Kasumi-1 (cell line): ENCODE results near the gene TRAF3IP3.

Experiments
- DNase-seq, 2 experiments: peaks; one replicate each; lab custom pipeline; 2025; lab: John Stamatoyannopoulos, UW

TRAF3IP3 gene, protein sequence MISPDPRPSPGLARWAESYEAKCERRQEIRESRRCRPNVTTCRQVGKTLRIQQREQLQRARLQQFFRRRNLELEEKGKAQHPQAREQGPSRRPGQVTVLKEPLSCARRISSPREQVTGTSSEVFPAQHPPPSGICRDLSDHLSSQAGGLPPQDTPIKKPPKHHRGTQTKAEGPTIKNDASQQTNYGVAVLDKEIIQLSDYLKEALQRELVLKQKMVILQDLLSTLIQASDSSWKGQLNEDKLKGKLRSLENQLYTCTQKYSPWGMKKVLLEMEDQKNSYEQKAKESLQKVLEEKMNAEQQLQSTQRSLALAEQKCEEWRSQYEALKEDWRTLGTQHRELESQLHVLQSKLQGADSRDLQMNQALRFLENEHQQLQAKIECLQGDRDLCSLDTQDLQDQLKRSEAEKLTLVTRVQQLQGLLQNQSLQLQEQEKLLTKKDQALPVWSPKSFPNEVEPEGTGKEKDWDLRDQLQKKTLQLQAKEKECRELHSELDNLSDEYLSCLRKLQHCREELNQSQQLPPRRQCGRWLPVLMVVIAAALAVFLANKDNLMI

DNA sequence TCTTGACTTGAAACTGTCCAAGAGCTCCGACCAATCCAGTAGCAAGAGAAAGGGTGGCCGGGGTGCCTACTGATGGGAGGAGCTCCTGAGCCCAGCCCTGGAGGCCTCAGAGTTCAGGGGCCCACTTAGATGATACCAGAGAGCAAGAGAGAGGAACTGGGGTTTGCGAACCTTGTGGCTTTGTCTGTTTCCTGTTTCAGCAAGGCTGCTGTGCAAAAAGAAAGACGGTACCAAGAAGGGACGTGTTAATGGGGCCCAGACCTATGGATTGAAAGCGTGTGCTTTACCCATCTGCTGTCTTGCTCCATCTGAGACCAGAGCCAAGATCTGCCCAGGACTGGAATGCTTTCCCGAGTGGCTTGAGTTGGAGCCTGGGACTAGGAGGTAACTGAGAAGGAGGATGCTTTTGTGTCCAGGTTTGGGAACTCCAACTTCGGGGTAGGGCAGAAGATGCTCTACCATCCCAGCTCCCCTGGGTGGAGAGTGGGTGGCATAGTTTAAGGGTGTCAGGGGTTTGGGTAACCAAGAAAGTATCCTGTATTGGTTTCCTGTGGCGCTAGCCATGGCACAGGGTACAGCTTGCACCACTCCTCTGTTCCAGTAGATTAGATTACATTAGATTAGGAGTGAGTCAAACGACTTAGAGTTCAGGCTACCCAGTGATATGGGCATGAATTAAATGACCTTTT, at the start of gene TRAF3IP3:
Gene TRAF3IP3 (plus strand): TSS at position 128 of the 689 bp plus-strand sequence. CDS start 3,987 bp downstream, outside the sequence.
- DNase-seq, result peak; percentile 99

DNA sequence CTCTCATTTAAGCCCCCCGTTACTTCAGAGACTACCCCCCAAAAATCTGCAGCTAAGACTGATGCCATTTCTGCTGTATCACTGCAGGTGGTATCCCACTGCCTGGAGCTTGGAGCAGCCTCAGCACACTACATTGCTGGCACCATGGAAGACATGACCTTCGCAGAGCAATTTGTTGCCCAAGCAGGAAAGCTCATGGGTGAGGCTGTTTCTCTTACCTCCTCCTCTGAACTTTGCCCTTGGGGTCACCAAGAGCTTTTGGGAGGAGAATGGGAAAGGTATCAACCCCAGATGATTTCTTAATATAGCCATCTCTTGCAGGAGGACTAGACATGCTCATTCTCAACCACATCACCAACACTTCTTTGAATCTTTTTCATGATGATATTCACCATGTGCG, 49.2 kb upstream of the TRAF3IP3 start:
- no peak for DNase-seq

DNA sequence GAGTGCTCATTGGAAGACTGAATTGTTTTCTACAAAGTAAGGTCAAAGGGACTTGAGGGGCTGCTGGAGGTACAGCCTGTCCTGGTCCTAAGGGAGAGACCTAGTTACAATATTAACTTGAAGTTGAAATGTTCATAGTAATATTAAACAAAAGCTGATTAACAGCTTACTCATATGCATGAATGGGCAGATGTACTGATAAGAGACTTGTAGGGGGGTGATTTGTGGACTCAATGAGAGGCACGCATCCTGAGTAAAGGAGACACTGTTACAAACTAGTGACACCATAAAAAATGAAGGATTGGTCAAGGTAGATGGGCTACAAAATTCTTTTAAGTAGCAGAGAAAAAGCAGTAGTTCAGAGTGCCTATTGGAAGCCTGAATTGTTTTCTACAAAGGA, 48.5 kb upstream of the TRAF3IP3 start:
- DNase-seq, result no peak

DNA sequence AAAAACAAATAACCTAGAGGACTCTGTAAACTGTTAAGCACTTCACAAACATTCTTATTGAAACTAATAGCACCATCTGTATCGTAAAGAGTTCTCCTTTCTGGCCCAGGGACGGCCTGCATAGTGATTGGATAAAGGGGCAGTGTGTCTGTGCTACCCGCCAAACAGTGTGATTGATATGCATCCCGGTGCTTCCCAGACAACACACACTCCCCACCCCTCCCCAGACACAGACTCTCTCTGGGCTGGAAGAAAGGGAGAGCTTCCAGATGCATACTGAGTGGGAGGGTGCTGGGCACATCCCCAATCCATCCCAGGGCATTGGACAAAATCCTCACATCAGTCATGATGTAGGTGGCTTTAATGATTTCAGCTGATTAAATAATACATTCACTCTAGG, 47.6 kb upstream of the TRAF3IP3 start:
- no peak for DNase-seq

DNA sequence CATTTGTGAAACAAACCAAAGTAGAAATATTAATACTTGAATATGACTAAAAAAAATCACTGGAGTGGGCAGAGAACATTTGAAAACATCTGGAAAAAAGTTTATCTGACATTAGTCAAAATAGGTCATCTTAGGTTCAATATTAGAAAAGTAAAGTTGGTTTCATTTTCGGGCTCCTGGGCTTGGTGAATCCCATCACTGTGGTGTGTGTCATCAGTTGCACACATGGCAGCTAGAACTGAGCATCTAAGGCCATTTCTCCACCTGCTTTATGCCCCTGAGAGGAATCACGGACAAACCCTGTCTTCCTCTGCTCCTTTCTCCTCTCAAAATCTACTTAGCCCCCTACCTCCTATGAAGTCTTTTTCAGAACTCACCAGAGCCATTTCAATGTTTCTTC, 45.8 kb upstream of the TRAF3IP3 start:
- DNase-seq, result no peak

DNA sequence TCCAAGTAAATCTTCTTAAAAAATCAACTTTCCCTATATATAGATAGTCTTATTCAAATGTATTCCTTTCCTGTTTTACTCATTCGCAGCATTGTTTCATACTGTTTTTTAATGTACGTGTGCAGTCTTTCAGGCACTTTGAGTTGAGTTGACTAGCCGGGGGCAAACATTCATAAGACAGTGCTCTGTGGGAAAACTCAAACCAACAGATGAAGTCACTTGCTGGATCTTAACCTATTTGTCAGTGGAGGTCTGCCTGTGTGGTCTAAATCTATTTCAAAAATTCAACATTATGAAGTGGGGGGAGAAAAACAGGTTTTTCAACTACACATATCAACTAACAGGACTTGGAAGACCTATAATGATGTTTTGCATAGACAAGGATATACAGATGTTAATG, 45.0 kb upstream of the TRAF3IP3 start:
- no peak for DNase-seq

DNA sequence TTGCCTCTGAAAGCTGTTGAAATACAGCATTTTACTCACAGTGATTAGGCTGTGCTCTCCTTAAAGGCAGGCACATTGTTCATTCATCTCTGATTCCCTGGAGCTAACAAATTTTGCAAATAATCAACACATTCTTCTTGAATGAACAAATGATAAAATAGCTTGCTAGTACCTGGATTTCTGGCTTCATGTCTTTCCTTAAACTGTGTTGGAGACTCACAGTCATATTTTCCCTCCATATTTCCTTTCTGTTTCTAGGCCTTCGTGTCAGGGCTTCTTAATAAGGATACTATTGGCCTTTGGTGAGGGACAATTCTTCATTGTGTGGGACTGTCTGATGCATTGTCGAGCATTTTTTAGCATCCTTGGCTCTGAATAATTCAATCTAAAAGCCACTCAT, 41.5 kb upstream of the TRAF3IP3 start:
- DNase-seq, result no peak

DNA sequence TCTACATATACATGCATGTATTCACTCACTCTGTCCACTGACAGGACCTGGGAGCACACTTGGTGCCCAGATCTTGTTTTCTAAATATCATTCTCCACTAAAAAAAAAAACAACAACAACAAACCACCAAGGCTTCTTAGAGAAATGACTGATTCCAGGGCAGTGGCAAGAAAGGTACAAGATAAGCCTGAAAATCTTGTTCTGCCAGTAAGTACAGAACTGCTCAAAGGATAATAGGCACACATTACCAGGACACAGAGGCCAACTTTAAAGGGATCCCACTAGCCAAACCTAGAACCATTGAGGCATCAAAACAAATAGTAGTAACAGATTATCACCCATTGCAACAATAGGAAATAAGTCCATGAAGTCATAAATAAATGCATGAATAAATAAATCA, 40.5 kb upstream of the TRAF3IP3 start:
- no peak for DNase-seq

DNA sequence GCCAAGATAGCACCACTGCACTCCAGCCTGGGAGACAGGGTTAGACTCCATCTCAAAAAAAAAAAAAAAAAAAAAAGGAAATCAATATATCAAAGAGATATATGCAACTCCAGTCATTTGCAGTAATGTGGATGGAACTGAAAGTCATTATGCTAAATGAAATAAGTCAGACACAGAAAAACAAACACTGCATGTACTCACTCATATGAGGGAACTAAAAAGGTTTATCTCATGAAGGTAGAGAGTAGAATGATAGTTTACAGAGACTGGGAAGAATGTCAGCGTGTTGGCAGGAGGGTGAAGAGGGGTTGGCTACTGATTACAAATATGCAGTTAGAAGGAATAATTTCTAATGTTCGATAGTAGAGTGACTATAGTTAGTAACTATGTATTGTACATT, 38.0 kb upstream of the TRAF3IP3 start:
- DNase-seq, result no peak

DNA sequence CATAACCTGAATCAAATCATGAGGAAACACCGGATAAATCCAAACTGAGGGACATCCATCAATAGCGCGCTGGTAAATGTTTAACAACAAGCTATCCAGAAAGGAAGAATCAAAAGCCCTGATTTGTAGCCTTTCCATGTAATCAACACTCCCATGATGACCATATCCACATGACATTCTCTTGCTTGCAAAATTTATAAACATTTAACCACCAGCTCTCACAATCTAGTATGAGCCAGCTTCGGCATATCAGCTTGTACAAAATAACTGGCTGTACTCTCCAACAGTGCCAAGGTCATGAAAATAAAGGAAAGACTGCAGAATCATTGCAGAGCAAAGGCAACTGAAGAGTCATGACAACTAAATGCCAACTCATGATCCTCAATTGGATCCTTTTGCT, 35.5 kb upstream of the TRAF3IP3 start:
- no peak for DNase-seq

DNA sequence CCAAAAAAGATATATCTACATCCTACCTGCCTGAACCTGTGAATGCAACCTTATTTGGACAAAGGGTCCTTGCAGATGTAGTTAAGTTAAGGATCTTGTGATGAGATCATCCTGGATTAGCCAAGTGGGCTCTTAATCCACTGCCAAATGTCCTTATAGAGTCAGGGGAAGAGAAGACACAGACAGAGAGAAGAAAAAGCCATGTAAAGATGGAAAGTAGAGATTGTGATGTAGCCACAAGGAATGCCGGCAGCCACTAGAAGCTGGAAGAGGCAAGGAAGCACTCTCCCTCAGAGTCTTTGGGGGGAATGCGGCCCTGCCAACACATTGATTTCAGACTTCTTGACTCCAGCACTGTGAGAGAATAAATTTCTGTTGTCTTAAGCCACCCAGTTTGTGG, 35.0 kb upstream of the TRAF3IP3 start:
- DNase-seq, result no peak

DNA sequence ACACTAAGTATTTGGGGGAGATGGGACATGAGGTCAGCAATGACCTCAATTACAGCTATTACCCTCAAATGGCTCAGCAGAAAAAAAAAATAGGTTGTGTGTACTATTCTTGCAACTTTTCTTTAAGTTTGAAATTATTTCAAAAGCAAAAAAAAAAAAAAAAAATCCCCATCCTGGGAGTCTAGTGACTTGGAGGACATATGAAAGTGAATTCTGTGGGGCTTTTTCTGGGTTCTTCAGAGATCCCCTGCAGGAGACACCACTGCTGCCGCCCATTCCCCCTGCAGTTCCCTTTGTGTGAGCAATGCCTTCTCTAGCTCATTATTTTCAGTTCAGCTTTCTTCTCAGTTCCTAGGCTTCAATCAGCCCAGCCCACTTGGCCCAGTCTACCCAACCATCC, 34.5 kb upstream of the TRAF3IP3 start:
- DNase-seq, result no peak

DNA sequence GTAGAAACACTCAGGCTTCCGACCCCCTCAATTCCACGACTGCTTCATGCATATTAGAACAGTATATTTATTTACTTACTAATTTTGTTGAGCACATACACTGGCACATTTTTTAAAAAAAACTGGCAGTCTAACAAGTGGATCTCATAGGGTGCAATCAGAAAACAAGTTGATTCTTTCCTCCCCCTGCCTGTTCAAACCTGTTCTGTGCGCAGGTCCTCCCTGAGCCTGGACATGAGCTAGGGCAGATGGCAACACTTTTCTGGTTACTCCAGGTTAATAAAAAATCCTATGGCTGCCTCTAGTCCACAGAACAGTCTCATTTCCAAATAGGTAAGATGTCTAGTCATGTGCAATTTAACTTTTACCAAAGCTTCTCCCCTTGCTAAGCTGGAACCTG, 32.6 kb upstream of the TRAF3IP3 start:
- no peak for DNase-seq

DNA sequence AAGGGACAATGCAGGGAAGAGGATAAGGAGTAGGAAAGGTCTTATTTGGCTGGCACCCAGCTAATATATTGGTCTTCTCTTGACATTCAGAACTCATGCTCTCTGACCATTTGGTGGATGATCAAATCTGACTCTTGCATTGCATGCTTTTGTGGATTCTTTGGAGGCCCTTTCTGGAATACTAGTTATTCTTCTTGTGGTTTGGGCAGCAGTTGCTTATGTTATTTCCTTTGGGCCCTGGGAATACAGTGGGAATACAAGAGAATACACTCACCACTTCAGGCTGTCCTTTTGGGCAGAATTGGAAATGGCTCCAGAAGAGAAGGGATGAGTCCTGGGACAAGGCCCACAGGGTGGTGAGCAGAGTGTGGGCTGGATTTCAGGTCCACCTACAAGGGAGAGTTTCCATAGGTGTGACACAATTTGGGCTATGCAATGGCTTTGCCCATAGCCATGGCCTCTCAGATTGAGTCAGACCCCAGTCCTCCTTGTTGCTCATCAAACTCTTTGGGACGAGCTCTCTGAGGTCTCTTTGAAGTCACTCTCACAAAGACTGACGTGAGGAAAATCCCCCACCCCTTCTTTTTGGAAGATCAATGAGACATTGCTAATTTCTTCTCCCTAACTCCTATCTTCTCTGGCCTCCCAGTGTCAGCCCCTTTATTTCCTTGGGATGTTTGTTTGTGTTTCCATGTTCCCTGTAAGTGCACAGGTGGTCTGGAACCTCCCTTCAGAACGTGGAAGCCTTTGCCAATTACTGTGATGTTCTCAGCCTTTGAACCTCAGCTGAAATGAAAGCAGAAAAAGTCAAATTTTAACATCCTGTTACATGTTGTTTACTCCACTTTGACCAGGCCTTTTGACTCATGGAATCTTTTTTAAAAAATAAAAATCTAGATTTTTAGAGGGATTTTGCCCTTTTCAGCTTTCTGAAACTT, 31.8 kb upstream of the TRAF3IP3 start:
- DNase-seq, result no peak

DNA sequence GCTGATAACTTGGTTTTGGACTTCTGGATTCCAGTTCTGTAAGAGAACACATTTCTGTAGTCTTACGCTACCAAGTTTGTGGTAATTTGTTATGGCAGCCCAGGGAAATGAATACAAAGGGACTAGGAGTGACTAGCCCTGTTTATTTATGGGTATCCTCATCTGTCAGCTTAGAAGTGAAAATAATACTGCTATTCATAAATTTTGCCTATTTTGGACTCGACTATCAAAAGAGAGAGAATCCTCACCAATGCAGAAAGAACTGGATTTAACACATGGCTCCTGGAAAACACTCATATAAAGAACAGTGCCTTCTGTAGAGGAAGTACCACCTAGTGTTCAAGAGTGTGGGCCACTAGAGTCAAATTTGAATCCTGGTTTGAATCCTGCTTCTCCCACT, 28.6 kb upstream of the TRAF3IP3 start:
- no peak for DNase-seq

DNA sequence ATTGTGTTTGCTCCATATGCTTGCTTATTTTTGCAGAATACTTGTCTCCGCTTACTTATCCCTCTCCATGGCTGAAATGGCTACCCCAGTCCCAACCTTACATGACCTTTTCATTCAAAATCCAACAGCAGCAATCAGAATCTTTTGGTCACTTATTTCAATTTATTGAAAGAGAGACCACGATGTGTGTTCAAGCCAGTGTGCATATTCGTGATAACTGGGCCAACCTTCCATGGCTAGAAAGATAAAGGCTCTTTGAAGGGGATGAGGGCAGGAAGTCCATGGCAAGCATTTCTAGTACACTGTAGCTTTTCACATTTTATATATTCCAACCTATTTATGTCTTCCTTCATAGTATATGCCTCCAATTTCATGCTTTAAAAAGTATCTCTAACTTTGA, 28.1 kb upstream of the TRAF3IP3 start:
- no peak for DNase-seq

DNA sequence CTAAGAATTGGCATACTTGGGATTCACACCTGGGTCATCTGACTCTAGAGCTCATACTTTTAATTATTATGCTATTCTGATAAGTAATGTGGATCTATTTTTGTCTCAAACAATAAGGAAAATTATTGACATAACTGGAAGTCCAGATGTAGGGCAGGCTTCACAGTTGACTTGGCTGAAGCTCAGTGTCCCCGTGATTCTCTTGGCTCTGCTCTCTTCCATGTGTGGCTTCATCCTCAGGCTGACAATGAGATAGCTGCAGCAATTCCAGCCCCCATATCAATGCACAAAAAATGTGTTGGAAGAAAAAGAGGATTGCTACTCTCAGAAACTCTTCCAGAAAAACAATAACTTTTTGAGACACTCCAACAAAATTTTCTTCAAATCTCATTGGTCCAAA, 27.4 kb upstream of the TRAF3IP3 start:
- no peak for DNase-seq

DNA sequence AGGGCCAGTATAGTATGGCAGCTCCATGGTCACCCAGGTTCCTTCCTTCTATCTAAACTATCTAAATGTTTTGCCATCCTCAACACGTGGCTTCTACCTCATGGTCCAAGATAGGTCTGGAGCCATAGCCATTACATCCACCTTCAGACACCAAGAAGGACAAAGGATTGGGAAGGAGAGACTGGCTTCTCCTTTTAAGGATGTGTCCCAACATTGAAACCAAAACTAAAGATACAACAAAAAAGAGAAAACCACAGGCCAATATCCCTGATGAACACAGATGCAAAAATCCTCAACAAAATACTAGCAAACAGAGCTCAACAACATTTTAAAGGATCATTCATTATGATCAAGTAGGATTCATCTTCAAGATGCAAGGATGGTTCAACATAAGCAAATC, 26.4 kb upstream of the TRAF3IP3 start:
- no peak for DNase-seq

DNA sequence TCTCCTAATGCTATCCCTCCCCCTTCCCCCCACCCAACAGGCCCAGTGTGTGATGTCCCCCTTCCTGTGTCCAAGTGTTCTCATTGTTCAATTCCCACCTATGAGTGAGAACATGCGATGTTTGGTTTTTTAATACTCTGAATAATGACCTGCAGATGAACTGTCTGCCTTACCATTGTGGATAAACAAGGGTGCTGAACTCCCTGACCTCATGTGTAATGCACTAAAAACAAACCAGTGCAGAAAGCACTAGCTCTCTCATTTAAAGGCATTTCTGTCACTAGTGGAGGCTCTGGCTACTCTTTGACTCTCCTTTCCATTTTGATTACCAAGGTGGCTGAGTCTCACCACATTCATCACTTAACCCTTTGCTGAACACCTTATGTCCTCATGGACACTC, 23.1 kb upstream of the TRAF3IP3 start:
- DNase-seq, result no peak

DNA sequence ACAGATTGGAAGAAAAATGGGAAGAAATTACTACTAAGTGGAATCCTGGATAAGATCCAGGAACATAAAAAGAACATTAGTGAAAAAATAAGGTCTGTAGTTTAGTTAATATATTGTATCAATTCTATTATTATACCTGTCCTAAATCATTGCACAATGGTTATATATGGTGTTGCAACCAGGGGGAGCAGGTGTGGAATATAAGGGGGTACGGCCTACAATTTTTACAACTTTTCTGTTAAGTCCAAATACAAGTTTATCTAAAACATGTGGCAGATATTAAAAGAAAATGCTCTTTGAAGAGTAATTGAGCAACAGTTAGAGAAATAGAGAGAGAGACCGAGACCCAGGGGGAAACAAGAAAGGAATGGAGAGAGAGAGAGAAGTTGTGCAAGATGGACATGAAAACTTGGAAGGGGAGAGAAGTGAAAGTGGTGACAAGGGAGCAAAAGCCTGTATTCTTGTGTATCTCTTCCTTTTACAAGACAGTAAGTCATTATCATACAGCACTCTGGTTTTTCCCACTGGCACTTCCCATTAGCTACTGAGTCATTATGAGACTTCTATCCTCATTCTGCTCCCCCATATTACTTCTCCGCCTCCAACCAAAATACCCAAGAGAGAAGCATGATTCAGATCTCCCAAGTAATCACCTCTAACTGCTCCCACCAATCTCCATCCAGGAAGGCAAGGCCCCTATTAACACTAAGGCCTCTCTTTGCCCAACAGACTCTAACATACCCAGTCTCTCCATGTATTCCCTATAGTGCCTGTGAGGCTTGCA, 22.3 kb upstream of the TRAF3IP3 start:
- DNase-seq, result no peak

DNA sequence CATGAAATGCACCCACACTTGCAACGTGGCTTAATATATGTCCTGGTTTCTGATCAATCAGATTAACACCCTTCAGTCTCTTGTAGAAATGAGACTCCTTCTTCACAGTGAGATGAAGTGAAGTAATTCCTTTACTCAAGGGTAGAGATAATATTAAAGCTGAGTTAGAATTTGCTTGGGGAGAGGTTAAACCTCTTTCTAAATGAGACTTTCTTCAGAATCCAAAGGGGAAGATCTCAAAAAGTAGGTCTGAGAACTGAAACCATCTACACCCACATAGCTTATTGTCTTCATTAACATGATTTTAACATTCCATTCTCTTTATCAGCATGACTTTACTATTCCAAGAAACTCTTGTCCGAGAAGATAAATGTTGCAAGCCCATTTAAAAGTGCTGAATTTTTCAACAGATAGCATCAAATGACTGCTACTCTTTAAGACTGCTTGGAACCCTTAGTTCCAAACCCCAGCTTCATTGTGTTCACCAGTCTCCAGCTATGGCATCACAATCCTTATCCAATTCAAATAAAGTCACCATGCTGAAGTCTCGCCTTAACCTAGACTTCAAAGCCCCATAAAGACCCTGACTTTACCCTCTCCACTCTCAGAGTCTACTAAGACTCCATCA, 19.2 kb upstream of the TRAF3IP3 start:
- DNase-seq, result no peak
